Measurements from ENCODE around the gene FLRT1.

FLRT1 gene

GRCh38 chr11:63997104-63997700, 38.5 kb upstream of the FLRT1 start:
- DNase-seq (ENCODE audit: extremely low read depth, low read depth): no peak
- no peak for TF ChIP-seq CTCF (IDR thresholded peaks at IDR 0.05; ENCODE audit: low read depth, low read length)

GRCh38 chr11:63997801-63998337, 37.9 kb upstream of the FLRT1 start:
- DNase-seq (ENCODE audit: extremely low read depth, low read depth): no peak
- no peak for TF ChIP-seq CTCF (IDR thresholded peaks at IDR 0.05; ENCODE audit: low read depth, low read length)

GRCh38 chr11:63998558-63999348, 37.0 kb upstream of the FLRT1 start:
- no peak for TF ChIP-seq CTCF (IDR thresholded peaks at IDR 0.05; ENCODE audit: low read depth, low read length)
- no peak for DNase-seq (ENCODE audit: extremely low read depth, low read depth)

- TF ChIP-seq CTCF (IDR thresholded peaks at IDR 0.05; ENCODE audit: low read depth, low read length): no peak
- no peak for DNase-seq (ENCODE audit: extremely low read depth, low read depth)
These were observed 36.2 kb upstream of the FLRT1 start for GRCh38 chr11:63999349-64000025.

GRCh38 chr11:64000026-64000739, 35.5 kb upstream of the FLRT1 start:
- DNase-seq (ENCODE audit: extremely low read depth, low read depth): peak; percentile 44
- peak; percentile 46 for TF ChIP-seq CTCF (IDR thresholded peaks at IDR 0.05; ENCODE audit: low read depth, low read length)

- DNase-seq (ENCODE audit: extremely low read depth, low read depth): no peak
- no peak for TF ChIP-seq CTCF (IDR thresholded peaks at IDR 0.05; ENCODE audit: low read depth, low read length)
These were observed 34.8 kb upstream of the FLRT1 start for GRCh38 chr11:64000740-64001483.

Measured in AG09319 (cell line).